Activated CD8-positive, alpha-beta memory T cell treated with anti-CD3 and anti-CD28 coated beads, Interleukin-2, amount 50 U/mL, for 48 hours (primary cell): ENCODE data around the gene PGPEP1.
"Not testable (repeated sequence)": the region's sequence is repeated elsewhere in the genome, so short reads cannot be mapped to it uniquely, and the experiment has no call there.

Experiments
- DNase-seq: peaks from one replicate; pipeline ENCODE4 v3.0.0-alpha.2; 2020

PGPEP1 gene

GRCh38 chr19:18308948-18309325, 31.5 kb upstream of the PGPEP1 start:
- DNase-seq = no peak

- DNase-seq = no peak
These were observed 30.8 kb upstream of the PGPEP1 start for GRCh38 chr19:18309525-18310064.

- no peak for DNase-seq
These were observed 30.1 kb upstream of the PGPEP1 start for GRCh38 chr19:18310118-18310909.

GRCh38 chr19:18310966-18311365, 29.4 kb upstream of the PGPEP1 start:
- no peak for DNase-seq

GRCh38 chr19:18311502-18312091, 28.8 kb upstream of the PGPEP1 start:
- no peak for DNase-seq

GRCh38 chr19:18312092-18312534, 28.3 kb upstream of the PGPEP1 start:
- no peak for DNase-seq

GRCh38 chr19:18313398-18313797, 27.0 kb upstream of the PGPEP1 start:
- no peak for DNase-seq

- DNase-seq = peak; percentile 75
These were observed 22.2 kb upstream of the PGPEP1 start for GRCh38 chr19:18317961-18318800.

- no peak for DNase-seq
These were observed 20.7 kb upstream of the PGPEP1 start for GRCh38 chr19:18319591-18320135.

- no peak for DNase-seq
These were observed 19.3 kb upstream of the PGPEP1 start for GRCh38 chr19:18320865-18321733.

GRCh38 chr19:18321734-18322102, 18.7 kb upstream of the PGPEP1 start:
- no peak for DNase-seq

GRCh38 chr19:18322318-18322758, 18.1 kb upstream of the PGPEP1 start:
- DNase-seq = peak; percentile 75

GRCh38 chr19:18322759-18323460, 17.5 kb upstream of the PGPEP1 start, which contains the start of gene LSM4:
Gene LSM4 (minus strand): TSS chr19:18323076. CDS start chr19:18323020, 56 bp downstream.
- peak; percentile 99 for DNase-seq

GRCh38 chr19:18324373-18324731, 16.0 kb upstream of the PGPEP1 start:
- not testable (repeated sequence) for DNase-seq

GRCh38 chr19:18326772-18327171, 13.6 kb upstream of the PGPEP1 start:
- no peak for DNase-seq

- DNase-seq = peak; percentile 81
These were observed 11.9 kb upstream of the PGPEP1 start for GRCh38 chr19:18328340-18329034.

- no peak for DNase-seq
These were observed 11.4 kb upstream of the PGPEP1 start for GRCh38 chr19:18329035-18329376.

- no peak for DNase-seq
These were observed 9.5 kb upstream of the PGPEP1 start for GRCh38 chr19:18330868-18331267.

- DNase-seq = no peak
These were observed 7.4 kb upstream of the PGPEP1 start for GRCh38 chr19:18332917-18333530.

GRCh38 chr19:18333680-18334079, 6.7 kb upstream of the PGPEP1 start:
- DNase-seq = no peak
